Astrocyte (in vitro differentiated cells and primary cell): ENCODE measurements around the gene OBP2B. TPM values are rescaled to one million over a fixed set of nuclear protein-coding genes. Genes with fewer than 3 reads are reported as not detected.

Source experiments
- DNase-seq: peaks from one replicate; pipeline ENCODE4 v3.0.0-alpha.2; 2010; ENCODE audit warnings: low read depth
- FAIRE-seq: peaks from 2 replicates; lab custom pipeline; 2011; peaks lifted over from hg19 to GRCh38; lab: Jason Lieb, UNC
- H2AFZ ChIP-seq: 2 replicates; pipeline ENCODE4 v1.6.0; 2012; ENCODE audit warnings: low read depth, low read length, inconsistent platforms
- H3K27ac ChIP-seq: 2 replicates; pipeline ENCODE4 v1.5.1; 2011; ENCODE audit warnings: low read depth, low read length, inconsistent platforms
- H3K27me3 ChIP-seq: 2 replicates; pipeline ENCODE4 v1.6.0; 2011; ENCODE audit warnings: low read length, inconsistent platforms; ENCODE audit not compliant: insufficient read depth
- H3K36me3 ChIP-seq: 2 replicates; pipeline ENCODE4 v1.5.1; 2011; ENCODE audit warnings: low read length, inconsistent platforms; ENCODE audit not compliant: insufficient read depth
- H3K4me1 ChIP-seq: 2 replicates; pipeline ENCODE4 v1.5.1; 2011; ENCODE audit warnings: low read length, inconsistent platforms; ENCODE audit not compliant: insufficient read depth
- H3K4me2 ChIP-seq: 2 replicates; pipeline ENCODE4 v1.6.0; 2012; ENCODE audit warnings: low read length, inconsistent platforms
- H3K4me3 ChIP-seq: 2 replicates; pipeline ENCODE4 v1.5.1; 2011; ENCODE audit warnings: low read depth, mild to moderate bottlenecking, low read length, inconsistent platforms; ENCODE audit not compliant: insufficient read depth
- H3K79me2 ChIP-seq: 2 replicates; pipeline ENCODE4 v1.6.0; 2012; ENCODE audit warnings: mild to moderate bottlenecking, low read length, inconsistent platforms; ENCODE audit not compliant: insufficient read depth
- H3K9ac ChIP-seq: 2 replicates; pipeline ENCODE4 v1.6.0; 2012; ENCODE audit warnings: mild to moderate bottlenecking, low read length, inconsistent platforms
- H3K9me3 ChIP-seq: 2 replicates; pipeline ENCODE4 v1.5.1; 2012; ENCODE audit warnings: low read depth, mild to moderate bottlenecking, low read length, inconsistent platforms; ENCODE audit not compliant: insufficient read depth
- H4K20me1 ChIP-seq: 2 replicates; pipeline ENCODE4 v1.6.0; 2012; ENCODE audit warnings: low read length, inconsistent platforms; ENCODE audit not compliant: insufficient read depth
- H3K27ac Mint-ChIP-seq: one replicate; pipeline ENCODE4 v1.8.0; 2021; ENCODE audit warnings: mild to moderate bottlenecking, mixed read lengths; ENCODE audit not compliant: unreplicated experiment
- H3K27me3 Mint-ChIP-seq: one replicate; pipeline ENCODE4 v1.8.0; 2021; ENCODE audit warnings: low read depth, mixed read lengths; ENCODE audit not compliant: unreplicated experiment
- H3K36me3 Mint-ChIP-seq: one replicate; pipeline ENCODE4 v1.8.0; 2021; ENCODE audit warnings: low read depth, mixed read lengths; ENCODE audit not compliant: unreplicated experiment
- H3K4me1 Mint-ChIP-seq: one replicate; pipeline ENCODE4 v1.8.0; 2021; ENCODE audit warnings: low read depth, mixed read lengths; ENCODE audit not compliant: unreplicated experiment
- H3K4me3 Mint-ChIP-seq: one replicate; pipeline ENCODE4 v1.8.0; 2021; ENCODE audit warnings: mild to moderate bottlenecking, moderate library complexity, mixed read lengths; ENCODE audit not compliant: unreplicated experiment
- H3K9me3 Mint-ChIP-seq: one replicate; pipeline ENCODE4 v1.8.0; 2021; ENCODE audit warnings: mild to moderate bottlenecking, mixed read lengths; ENCODE audit not compliant: unreplicated experiment
- EZH2 ChIP-seq: IDR thresholded peaks from 2 replicates; pipeline ENCODE4 v1.6.1; 2012; ENCODE audit warnings: mild to moderate bottlenecking, low read length, inconsistent platforms; ENCODE audit not compliant: insufficient read depth
- total RNA-seq: library from RNA; stranded (reverse); gene quantifications from 2 replicates; pipeline ENCODE4 v1.2.1, GENCODE V29; 2021
- TF ChIP-seq, protein P1 (sequence below): IDR thresholded peaks from 2 replicates; pipeline ENCODE4 v1.5.1; 2011; ENCODE audit warnings: low read depth, mild to moderate bottlenecking, inconsistent platforms, low read length, moderate library complexity; ENCODE audit not compliant: insufficient read depth

OBP2B gene
- total RNA-seq, 1 donor from 2014 or later, result not detected

DNA sequence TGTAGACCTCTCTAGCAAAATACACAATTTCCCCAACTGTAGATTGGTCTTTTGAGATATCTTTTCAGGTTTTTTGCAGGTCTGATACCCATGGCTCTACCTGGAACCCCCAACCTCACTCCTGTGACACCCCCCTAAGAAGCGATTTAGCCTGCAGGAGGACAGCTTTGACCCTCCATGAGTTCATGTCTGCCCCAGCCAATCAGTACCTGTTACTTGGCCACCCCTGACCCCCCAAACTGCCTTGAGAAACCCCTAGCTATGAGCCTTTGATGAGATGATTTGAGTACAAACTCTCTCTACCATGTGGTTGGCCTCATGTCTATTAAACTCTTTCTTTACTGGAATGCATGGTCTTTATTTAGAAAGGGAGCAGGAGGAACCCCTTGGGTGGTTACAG lies 40.3 kb upstream of the OBP2B start:
- H3K27ac Mint-ChIP-seq, result no peak overlapping the region
- H3K9ac ChIP-seq, result no peak overlapping the region
- peaks cover 2% of the 10 kb centered on the region for H3K9me3 ChIP-seq
- no peaks in the 10 kb centered on the region for H3K36me3 Mint-ChIP-seq
- no peaks in the 10 kb centered on the region for H3K9me3 Mint-ChIP-seq
- no peak overlapping the region for H3K4me3 Mint-ChIP-seq
- peaks cover 37% of the 10 kb centered on the region for H3K27me3 Mint-ChIP-seq
- H4K20me1 ChIP-seq, result no peaks in the 10 kb centered on the region
- H2AFZ ChIP-seq, result no peak overlapping the region
- no peaks in the 10 kb centered on the region for H3K4me1 ChIP-seq
- DNase-seq (no peak), FAIRE-seq (no peak)
- TF ChIP-seq, protein P1, sequence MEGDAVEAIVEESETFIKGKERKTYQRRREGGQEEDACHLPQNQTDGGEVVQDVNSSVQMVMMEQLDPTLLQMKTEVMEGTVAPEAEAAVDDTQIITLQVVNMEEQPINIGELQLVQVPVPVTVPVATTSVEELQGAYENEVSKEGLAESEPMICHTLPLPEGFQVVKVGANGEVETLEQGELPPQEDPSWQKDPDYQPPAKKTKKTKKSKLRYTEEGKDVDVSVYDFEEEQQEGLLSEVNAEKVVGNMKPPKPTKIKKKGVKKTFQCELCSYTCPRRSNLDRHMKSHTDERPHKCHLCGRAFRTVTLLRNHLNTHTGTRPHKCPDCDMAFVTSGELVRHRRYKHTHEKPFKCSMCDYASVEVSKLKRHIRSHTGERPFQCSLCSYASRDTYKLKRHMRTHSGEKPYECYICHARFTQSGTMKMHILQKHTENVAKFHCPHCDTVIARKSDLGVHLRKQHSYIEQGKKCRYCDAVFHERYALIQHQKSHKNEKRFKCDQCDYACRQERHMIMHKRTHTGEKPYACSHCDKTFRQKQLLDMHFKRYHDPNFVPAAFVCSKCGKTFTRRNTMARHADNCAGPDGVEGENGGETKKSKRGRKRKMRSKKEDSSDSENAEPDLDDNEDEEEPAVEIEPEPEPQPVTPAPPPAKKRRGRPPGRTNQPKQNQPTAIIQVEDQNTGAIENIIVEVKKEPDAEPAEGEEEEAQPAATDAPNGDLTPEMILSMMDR, result no peak
- TF ChIP-seq EZH2, result no peak
- peaks cover 13% of the 10 kb centered on the region for H3K27me3 ChIP-seq
- H3K4me1 Mint-ChIP-seq, result no peaks in the 10 kb centered on the region
- no peaks in the 10 kb centered on the region for H3K79me2 ChIP-seq
- H3K4me3 ChIP-seq, result no peak overlapping the region
- no peak overlapping the region for H3K27ac ChIP-seq
- H3K4me2 ChIP-seq, result no peak overlapping the region
- no peaks in the 10 kb centered on the region for H3K36me3 ChIP-seq

DNA sequence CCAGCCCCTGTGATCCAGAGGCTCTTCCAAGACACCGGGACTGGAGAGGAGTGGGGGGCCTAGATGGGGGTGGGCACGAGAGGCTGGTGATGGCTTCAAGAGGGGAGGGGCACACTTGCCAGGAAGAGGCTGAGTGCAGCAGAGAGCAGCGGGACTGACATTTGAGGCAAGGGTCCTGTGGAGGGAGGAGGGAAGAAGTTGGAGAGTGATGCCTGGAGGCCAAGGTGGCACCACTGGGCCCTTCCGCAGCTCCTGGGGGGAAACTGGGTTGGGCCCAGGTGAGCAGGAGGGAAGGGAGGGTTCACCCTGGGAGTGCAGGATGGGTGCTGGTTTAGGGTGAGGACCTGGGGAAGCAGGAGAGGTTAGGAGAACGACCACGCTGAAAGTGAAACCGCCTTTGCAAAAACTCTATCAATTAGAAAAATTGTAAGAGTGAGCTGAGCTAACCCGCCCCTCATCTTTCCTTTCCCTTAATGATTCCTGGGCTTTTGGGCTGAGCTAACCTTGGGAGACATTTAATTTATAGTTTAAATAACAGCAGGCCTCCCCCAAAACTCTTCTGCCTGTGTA lies 39.8 kb upstream of the OBP2B start:
- DNase-seq (no peak), FAIRE-seq (no peak)
- no peaks in the 10 kb centered on the region for H3K36me3 Mint-ChIP-seq
- Histone ChIP-seq H3K27me3 (peaks cover 13% of the 10 kb centered on the region), H3K9me3 (no peaks in the 10 kb centered on the region), H3K4me3 (no peak overlapping the region), H4K20me1 (no peaks in the 10 kb centered on the region), H3K4me2 (no peak overlapping the region), H3K36me3 (no peaks in the 10 kb centered on the region), H3K79me2 (no peaks in the 10 kb centered on the region), H3K9ac (no peak overlapping the region), H2AFZ (no peak overlapping the region), H3K4me1 (no peaks in the 10 kb centered on the region), H3K27ac (no peak overlapping the region)
- peaks cover 42% of the 10 kb centered on the region for H3K27me3 Mint-ChIP-seq
- TF ChIP-seq, protein P1, result no peak
- TF ChIP-seq EZH2, result no peak
- H3K4me1 Mint-ChIP-seq, result no peaks in the 10 kb centered on the region
- no peak overlapping the region for H3K4me3 Mint-ChIP-seq
- no peak overlapping the region for H3K27ac Mint-ChIP-seq
- no peaks in the 10 kb centered on the region for H3K9me3 Mint-ChIP-seq

DNA sequence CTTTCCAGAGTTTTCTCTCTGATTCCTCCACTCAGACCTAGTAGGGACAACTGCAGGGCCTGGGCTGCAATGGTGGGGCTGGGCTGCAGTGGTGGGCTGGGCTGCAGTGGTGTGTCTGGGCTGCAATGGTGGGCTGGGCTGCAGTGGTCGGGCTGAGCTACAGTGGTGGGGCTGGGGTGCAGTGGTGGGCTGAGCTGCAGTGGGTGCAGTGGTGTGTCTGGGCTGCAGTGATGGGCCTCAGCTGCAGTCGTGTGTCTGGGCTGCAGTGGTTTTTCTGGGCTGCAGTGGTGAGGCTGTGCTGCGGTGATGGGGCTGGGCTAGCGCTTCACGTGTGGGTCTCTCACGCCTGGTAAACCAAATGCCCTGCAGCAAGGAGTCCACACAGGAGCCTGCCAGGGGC lies 38.6 kb upstream of the OBP2B start:
- Histone ChIP-seq H3K27ac (no peak overlapping the region), H3K79me2 (no peaks in the 10 kb centered on the region), H3K4me3 (no peak overlapping the region), H3K27me3 (peaks cover 16% of the 10 kb centered on the region), H2AFZ (no peak overlapping the region), H3K9ac (no peak overlapping the region), H3K36me3 (no peaks in the 10 kb centered on the region), H3K9me3 (no peaks in the 10 kb centered on the region), H4K20me1 (no peaks in the 10 kb centered on the region), H3K4me1 (no peaks in the 10 kb centered on the region), H3K4me2 (no peak overlapping the region)
- Mint-ChIP-seq H3K36me3 (no peaks in the 10 kb centered on the region), H3K4me3 (no peak overlapping the region), H3K27me3 (peaks cover 37% of the 10 kb centered on the region), H3K27ac (no peak overlapping the region), H3K9me3 (no peaks in the 10 kb centered on the region), H3K4me1 (no peaks in the 10 kb centered on the region)
- no peak for TF ChIP-seq EZH2
- TF ChIP-seq, protein P1, result no peak
- DNase-seq (no peak), FAIRE-seq (no peak)
